HG03460 (cell line): ENCODE data around the gene ASB2.

Experiments used
- ATAC-seq: cut with Tn5 transposase; IDR thresholded peaks from one replicate; pipeline ENCODE4 v1.9.1; 2021; ENCODE audit not compliant: unreplicated experiment

Gene ASB2

GRCh38 chr14:94001501-94002396 lies 25.4 kb upstream of the ASB2 start:
- ATAC-seq, result no peak

GRCh38 chr14:94001016-94001415 lies 24.6 kb upstream of the ASB2 start:
- no peak for ATAC-seq

DNA sequence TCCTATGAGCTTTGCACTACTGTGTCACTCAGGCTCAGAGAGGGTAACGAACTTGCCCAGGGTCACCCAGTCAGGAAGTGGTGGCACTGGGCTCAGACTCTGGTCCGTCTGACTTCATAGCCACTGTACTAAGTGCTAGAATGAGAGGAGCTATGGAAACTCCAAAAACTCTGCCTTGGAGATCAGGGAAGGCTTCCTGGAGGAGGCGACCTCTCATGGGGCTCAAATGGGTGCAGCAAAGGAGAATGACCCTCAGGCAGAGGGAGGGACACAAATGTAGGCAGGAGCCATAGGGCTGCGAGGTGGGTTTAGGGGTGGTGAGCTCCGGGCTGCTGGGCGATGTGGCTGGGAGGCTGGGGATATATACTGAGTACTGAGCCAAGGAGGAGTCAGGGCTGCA lies 23.9 kb upstream of the ASB2 start:
- no peak for ATAC-seq

DNA sequence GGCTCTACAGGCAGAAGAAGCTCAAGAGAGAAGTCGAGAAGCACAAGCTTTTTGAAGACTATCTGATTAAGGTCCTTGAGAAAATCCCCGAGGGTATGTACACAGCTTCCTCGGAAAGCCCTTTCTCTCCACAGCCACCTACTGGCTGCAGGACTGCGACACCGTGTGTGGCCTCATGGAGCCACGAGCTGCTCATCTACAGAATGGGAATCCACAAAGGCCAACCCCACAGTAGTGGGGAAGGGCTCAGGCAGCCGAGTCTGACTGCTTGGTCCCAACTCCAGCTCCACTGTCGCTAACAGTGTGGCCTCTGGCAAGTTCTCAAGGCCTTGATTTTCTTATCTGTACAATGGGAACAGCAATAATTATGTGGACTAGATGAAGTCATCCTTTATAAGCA lies 23.2 kb upstream of the ASB2 start:
- ATAC-seq, result no peak

DNA sequence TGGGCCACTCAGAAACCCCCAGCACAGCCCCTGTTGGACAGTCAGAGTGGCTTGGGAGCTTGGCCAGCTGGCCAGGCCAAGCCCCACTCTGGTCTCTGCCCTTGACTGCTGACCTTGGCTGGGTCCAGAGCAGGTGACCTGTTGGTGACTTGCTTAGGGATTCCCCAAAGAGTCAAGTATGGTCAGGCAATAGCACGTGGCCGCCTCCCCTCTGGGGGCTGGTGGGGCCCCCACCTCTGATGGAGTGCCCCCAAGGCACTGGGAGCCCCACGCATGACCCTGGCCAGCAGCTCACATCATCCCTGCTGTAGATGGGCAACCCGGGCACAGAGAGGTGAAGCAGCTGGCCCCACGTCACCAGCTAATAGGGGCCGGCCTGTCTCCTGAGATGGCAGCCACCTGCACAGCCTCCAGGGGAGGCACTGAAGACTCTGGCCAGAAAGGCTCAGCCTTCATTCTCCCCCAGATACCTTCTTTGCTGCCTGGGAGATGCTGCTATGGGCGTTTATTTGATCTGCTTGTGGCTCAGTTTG lies 22.6 kb upstream of the ASB2 start:
- ATAC-seq, result no peak

DNA sequence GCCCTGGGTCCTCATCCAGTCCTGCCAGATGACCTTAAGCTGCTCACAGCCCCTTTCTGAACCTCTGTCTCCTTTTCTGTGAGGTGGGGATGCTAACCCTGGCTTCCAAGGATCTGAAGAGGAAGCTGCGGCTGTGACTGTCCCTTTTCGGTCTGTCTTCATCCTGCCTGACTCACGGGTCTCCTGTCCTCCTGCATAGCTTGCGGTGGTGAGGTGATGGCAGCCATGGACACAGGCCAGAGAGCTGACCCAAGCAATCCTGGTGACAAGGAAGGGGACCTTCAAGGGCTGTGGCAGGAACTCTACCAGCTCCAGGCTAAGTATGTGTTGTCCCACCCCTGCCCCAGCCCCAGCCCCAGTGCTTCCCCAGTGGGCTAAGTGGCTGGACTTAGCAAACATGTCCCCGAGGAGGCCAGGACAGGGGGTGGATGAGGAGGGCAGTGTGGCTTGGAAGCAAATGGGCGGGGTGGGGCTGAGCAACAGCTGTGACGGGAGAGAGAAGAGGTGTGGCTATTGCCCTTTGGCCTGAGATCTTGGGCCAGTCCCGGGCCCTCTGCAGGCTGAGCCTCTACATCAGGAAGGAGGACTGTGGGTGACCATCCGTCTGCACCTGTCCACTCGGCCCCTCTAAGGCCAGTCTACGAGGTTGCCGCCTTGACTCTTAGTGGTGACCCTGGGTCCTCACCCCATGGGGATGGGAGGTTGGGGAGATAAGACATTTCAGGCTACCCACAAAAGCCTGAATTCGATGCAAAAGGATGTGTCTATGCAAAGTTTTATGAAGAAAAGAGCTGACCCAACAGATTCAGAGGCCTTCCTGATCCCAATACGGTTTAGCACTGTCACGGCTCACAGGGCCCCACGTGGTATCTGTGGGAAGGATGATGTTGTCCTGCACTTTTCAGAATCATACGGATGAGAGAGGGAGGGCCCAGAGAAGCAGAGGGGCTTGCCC lies 21.8 kb upstream of the ASB2 start:
- no peak for ATAC-seq

DNA sequence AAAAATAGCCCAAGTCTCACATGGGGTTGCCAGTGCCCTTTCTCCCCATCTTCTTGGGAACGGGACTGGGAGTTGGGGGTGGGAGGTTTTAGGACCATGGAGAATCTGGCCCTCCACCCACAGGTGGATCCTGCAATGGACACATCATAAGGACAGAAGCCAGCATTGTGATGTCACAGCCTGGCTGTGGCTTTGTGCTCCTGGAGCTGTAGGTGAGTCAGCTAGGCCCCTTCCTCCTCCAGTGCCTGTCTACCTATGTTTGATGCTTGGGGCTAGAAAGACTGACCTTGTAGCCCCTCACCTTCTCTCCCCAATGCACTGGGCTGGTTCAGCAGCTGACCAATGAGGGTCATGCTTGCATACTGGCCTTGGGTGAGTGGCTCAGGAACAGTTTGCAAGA lies 20.7 kb upstream of the ASB2 start, which contains the start of gene CCDC197:
TSS of gene CCDC197 (plus strand) at position 220 of the 400 bp plus-strand sequence. CDS start 831 bp downstream, outside the sequence.
- no peak for ATAC-seq

DNA sequence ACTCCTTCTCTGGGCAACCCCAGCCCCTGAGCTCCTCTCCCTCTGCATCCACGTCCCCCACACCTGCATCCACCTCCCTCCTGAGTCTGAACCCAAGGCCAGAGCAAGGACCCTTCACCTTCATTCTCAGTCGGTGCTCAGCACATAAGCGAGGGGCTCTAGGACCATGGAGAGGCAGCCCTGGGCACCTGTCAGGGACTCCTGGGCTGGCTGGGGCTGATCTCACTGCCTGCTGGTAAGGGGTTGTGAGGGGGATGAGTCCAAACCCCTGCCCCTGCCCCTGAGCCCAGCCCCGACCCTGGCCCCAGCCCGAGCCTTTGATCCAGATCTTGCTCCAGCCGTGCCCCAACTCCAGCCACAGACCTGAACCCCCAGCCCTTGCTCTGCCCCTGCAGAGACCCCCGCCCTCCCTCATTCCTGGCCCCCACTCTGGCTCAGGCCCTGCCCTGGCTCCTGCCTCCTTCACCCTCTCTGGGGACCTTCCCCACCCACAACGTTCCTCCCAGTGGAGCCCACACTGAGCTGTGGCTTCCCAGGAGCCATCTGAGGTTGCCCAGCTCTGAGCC lies 19.8 kb upstream of the ASB2 start:
- ATAC-seq, result no peak

DNA sequence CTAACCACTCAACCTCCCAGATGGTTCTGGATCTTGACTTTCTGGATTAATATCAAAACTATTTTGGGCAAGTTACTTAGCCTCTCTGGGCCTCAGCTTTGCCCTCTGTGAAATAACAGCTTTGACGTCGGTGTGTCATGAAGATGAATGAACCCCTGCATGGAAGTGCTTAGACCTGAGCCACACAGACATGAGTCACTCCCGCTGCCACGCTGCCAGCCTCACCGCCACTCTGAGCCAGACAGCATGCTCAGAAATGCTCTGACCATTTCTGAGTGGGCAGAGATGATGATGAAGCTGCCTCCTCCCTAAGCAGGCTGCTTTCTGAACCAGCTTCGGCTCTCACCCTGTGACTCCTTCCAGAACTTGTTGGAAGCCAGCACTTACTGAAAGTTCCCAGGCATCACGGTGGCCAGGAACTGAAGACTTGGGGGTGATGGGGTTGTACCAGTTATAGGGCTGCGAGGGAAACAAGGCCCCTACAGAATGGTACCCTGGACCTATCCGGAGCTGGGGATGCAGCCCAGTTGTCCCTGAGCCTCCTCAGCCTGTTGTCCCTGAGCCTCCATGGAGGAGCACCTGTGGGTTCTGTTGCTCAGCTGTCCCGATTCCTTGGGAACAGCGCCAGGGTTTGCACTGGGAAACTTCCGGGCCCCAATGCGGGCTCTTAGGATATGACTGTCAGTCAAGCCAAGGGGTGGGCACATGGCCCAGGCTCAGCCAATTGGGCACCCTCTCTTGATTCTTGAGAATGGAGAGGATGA lies 18.7 kb upstream of the ASB2 start:
- ATAC-seq, result no peak

- no peak for ATAC-seq
Measured at GRCh38 chr14:93993382-93993781, 17.0 kb upstream of the ASB2 start.

DNA sequence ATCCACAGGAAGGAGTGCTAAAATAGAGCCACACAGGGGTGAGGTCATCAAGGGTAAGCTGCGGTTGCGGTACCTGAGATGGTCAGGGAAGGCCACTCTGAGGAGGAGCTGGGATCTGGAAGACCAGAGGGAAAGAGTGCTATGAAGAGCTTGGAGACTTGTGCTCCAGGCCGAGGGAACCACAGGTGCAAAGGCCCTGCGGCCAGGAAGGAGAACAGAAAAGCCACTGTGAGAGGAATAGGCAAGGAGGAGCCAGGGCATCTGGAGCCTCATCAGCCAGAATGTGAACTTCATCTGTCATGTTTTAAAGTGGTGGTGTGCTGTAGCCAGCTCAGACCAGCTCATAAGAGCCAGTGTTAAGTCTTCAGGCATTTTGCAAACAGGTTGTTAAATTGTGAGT lies 15.3 kb upstream of the ASB2 start:
- ATAC-seq, result no peak

DNA sequence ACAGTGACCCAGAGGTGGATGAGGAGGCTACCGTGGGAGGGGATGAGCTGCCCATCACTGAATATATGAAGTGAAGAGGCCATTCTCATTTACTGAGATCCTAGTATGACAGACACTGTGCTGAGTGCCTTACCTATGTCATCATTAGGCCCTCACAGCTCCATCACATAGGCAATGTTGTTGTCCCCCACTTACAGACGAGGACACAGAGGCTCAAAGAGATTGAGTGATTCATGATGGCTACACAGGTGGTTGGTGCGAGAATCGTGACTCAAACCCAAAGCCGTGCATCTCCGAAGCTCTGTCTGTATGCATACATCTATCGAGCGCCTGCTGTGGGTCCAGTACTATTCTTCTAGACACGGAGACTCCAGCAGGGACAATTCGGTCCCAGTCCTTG lies 14.8 kb upstream of the ASB2 start:
- ATAC-seq, result no peak

DNA sequence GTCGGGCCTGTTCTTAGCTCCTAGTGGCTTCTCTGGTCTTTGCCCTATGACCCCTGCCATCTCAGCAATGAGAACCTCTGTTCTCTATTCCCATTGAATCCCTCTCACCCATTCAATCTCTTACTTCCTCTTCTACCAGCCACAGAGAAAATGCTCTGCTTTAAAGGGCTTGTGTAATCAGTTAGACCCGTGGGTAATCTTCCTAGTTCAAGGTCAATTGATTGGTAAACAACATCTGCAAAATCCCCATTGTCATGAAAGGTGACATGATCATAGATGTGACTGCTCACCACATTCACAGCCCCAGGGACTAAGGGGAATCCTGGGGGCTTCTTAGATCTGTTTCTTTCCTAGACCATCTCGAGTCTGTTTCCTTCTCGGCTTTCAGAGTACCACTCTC lies 13.6 kb upstream of the ASB2 start:
- ATAC-seq, result peak; percentile 58

- no peak for ATAC-seq
Measured at GRCh38 chr14:93987815-93988476, 11.6 kb upstream of the ASB2 start.

DNA sequence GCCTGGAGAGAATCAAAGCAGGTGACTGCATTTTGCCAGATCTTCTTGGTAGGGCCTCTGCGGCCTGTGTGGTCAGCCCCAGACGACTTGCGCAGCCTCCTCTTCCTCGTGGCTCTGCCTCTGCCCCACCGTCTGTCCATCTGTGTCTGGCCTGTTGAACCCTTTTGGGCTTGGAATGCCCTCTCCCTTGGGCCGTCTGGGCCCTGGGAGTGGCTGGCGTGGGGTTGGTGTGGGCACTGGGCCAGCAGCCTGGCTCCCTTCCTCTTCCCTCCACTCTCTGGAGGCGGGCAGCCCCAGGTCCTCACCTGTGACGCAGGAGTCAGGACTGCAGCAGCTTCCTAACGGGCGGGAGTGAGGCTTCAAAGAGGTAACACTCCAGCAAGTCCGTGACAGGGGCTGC lies 11.0 kb upstream of the ASB2 start:
- ATAC-seq, result no peak

GRCh38 chr14:93986955-93987354 lies 10.6 kb upstream of the ASB2 start:
- no peak for ATAC-seq

DNA sequence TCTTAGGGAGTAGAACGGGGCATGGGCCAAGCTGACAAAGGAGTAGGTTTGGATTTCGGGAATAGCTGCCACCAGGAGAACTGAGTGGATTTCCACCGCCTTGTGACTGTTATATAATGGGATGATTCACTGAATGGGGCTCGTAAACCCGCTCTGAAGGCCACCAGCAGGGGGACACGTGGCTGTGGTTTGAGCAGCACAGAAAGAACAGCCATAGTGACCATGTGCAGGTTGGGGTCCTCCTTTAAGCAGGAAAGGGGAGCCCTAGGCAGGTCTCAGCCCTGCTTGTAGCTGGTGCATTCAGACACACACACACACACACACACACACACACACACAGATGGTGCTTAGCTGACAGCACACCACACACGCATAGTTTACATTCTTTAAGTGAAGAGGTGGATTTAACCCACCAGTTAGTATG lies 8.6 kb upstream of the ASB2 start:
- no peak for ATAC-seq

DNA sequence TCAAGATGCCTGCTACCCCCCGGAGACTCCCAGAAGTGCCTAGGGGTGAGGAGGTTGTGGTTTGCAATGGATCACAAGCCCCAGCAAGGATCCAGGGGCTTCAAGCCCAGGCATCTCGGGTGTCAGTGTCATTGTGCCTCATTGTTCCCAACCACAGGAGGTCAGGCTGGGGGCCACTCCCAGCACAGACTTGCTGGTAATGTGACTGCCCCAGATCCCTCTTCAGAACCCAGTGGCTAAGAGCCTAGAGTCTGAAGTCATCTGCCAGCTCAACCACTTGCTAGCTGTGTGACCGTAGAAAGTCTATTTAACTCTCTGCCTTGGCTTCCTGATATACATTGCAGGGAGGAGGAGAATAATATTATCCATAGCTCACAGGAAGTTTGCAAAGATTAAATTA lies 7.7 kb upstream of the ASB2 start:
- no peak for ATAC-seq

DNA sequence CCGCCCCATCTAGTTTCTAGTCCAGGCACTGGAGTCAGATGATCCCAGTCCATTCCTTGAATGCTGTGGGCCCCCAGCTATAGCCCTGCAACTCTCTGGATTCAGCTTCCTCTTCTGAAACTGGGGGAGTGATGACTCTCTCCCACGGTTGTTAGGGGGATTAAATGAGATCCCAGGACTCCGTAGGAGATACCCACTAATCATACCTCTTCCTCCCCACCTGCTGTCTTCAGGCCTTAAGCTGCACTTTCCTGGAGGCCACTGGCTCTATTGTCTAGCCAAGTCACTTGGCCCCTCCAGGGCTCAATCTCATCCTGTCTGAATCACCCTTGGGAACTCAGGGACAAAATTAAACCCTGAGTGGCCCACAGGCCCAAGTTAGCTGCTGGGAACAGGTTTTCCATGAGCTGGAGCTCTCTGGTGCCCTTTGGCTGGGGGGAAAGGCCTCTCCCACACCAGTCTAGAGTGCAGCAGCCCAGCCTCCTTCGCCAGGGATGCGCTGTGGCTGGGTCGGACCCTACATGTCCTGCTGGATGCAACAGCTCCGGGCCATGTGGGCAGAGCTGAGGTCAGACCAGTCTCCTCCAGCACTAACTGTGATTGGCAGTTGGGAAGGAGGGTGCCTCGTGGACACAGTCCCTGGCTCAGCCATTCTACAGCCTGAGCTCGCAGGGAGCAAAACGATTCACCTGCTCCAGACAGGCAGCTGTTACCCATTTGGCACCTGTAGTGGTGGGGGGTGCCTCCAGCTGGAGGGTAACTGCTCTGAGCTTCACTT lies 6.0 kb upstream of the ASB2 start:
- ATAC-seq, result no peak
